ENCODE measurements around the gene TMEM145. TPM values are rescaled to one million over a fixed set of nuclear protein-coding genes. Genes with fewer than 3 reads are reported as not detected.

The TMEM145 gene
- total RNA-seq, 1 donor from 2014 or later: 0.92 TPM

DNA sequence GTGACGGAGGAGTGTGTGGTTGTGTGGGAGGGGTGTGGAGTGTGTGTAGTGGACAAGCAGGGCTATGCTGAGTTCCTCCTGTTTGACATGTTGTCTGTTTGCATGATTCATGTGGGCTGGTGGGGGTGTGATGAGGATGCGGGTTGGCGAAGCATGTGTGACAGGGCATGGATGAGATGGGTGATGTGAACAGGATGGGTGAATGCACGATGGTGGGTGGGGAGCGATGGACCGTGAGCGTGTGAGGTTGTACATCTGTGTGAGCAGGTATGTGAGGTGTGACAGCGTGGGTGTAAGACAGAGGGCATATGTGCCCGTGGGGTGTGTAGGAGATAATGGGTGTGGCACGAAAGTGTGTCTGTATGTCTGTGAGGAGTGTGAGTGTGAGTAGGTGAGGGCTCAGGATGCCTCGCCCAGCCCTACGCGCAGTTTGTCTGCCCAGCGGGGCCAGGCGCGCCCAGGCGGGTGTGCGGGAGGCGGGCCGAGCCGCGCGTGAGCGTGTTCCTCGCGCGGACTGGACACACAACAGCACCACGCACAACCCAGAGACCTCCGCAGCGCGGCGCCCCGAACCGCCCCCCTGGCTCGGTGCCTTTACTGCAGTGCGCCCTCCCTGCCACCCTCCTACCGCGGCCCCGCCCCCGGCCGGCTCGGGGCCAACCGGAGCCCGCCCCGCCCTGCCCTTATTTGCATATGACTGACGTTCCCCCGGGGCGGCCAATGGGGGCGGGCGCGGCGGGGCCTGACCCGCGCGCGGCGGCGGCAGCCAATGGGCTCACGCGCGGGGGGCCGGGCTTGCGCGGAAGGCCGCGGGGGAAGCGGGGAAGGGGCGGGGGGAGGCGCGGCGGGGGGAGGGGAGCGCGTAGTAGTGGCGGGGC is 29.7 kb upstream of the TMEM145 start:
- H3K9me3 Mint-ChIP-seq: no peaks in the 10 kb centered on the region
- H3K4me3 Mint-ChIP-seq: no peak overlapping the region
- H3K36me3 Mint-ChIP-seq: no peaks in the 10 kb centered on the region
- H3K27me3 Mint-ChIP-seq (ENCODE audit: low read depth): no peaks in the 10 kb centered on the region
- peak; percentile 95 to 96 for DNase-seq (ENCODE audit: low spot score in 2 of 2, unreplicated experiment in 2 of 2)
- H3K27ac Mint-ChIP-seq: no peak overlapping the region
- TF ChIP-seq, protein P1, sequence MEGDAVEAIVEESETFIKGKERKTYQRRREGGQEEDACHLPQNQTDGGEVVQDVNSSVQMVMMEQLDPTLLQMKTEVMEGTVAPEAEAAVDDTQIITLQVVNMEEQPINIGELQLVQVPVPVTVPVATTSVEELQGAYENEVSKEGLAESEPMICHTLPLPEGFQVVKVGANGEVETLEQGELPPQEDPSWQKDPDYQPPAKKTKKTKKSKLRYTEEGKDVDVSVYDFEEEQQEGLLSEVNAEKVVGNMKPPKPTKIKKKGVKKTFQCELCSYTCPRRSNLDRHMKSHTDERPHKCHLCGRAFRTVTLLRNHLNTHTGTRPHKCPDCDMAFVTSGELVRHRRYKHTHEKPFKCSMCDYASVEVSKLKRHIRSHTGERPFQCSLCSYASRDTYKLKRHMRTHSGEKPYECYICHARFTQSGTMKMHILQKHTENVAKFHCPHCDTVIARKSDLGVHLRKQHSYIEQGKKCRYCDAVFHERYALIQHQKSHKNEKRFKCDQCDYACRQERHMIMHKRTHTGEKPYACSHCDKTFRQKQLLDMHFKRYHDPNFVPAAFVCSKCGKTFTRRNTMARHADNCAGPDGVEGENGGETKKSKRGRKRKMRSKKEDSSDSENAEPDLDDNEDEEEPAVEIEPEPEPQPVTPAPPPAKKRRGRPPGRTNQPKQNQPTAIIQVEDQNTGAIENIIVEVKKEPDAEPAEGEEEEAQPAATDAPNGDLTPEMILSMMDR (IDR thresholded peaks at IDR 0.05; ENCODE audit: unreplicated experiment): no peak
- peaks cover 46% of the 10 kb centered on the region for H3K4me1 Mint-ChIP-seq

DNA sequence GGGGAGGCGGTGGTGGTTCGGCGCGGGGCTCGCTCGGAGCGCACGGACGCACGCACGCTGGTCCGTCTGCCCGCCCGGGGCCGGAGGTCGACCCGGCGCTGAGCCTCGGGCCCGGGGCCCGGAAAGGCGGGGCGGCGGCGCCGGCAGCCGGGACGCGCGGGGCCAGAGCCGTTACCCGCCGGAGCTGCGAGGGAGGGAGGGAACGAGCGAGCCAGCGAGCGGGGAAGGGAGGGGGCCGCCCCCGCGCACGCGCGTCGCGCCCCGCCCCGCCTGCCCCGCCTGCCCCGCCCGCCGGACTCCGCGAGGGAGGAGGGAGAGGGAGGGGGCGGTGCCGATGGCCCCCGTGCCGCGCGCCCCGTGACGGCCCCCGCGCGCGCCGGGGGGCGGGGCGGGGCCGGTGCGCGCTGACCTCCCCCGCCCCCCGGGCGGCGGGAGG is 29.0 kb upstream of the TMEM145 start:
- Mint-ChIP-seq H3K27me3 (ENCODE audit: low read depth) (no peaks in the 10 kb centered on the region), H3K9me3 (no peaks in the 10 kb centered on the region), H3K4me1 (peaks cover 40% of the 10 kb centered on the region), H3K36me3 (no peaks in the 10 kb centered on the region), H3K27ac (no peak overlapping the region), H3K4me3 (no peak overlapping the region)
- TF ChIP-seq, protein P1 (IDR thresholded peaks at IDR 0.05; ENCODE audit: unreplicated experiment): no peak
- peak; percentile 73 to 74 for DNase-seq (ENCODE audit: low spot score in 2 of 2, unreplicated experiment in 2 of 2)

DNA sequence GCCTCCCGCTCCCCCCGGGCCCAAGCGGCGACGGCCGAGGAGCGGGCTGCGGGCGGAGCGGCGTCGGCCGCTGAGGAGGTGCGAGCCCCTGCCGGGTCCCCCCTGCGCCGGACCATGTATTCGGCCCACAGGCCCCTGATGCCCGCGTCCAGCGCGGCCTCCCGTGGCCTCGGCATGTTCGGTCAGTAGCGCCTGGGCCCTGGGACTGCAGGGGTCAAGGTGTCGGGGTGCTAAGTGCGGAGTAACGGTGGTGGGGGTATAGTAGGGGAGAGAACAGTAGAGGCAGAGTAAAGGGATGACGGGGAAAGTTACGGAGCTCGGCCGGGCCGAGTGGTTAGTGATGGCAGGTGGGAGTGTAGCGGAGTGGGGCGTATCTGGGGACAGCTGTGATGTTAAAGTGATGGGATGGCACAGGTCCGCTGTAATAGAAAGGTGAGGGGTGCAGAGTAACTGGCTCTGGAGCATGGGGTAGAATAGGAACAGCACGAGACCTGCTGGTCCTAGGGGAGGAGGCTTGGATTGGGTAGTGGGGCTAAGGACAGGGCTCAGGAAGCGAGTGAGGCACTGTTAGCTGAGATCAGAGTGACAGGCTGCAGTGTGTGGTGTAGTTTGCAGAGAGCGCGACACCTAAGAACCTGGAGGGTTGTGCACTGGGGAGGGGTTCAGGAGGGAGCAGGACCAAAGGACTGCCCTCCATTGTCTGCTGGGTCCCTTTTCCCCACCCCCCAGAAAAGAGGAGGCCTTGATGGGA is 28.3 kb upstream of the TMEM145 start:
- Mint-ChIP-seq H3K27me3 (ENCODE audit: low read depth) (no peaks in the 10 kb centered on the region), H3K27ac (peak overlapping the region; percentile 92), H3K9me3 (no peaks in the 10 kb centered on the region), H3K36me3 (peaks cover 2% of the 10 kb centered on the region), H3K4me1 (peaks cover 33% of the 10 kb centered on the region), H3K4me3 (peak overlapping the region; percentile 82)
- DNase-seq (ENCODE audit: low spot score in 2 of 2, unreplicated experiment in 2 of 2): peak; percentile 18 to 48
- TF ChIP-seq, protein P1 (IDR thresholded peaks at IDR 0.05; ENCODE audit: unreplicated experiment): no peak

DNA sequence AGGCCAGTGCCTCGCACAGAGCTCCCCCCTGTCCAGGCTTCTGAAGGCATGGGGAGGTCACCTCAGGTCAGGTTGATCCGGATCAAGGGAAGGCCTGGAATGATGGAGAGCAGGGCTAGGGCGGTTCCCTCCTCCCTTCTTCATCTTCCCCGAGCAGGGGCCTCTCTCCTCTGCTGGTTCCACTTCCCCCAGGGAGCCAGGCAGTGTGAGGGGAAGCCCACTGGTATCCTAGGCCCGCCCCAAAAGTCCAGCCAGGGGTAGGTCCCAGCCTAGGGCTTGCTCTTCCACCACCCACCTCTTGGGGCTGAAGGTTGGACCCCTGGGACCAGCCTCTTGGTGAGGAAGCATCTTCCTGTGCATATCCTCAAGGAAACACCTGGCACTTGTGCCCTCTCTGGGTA is 27.6 kb upstream of the TMEM145 start:
- TF ChIP-seq, protein P1 (IDR thresholded peaks at IDR 0.05; ENCODE audit: unreplicated experiment): no peak
- no peaks in the 10 kb centered on the region for H3K9me3 Mint-ChIP-seq
- peaks cover 3% of the 10 kb centered on the region for H3K36me3 Mint-ChIP-seq
- H3K27me3 Mint-ChIP-seq (ENCODE audit: low read depth): no peaks in the 10 kb centered on the region
- H3K4me3 Mint-ChIP-seq: peak overlapping the region; percentile 82
- peak overlapping the region; percentile 81 for H3K27ac Mint-ChIP-seq
- H3K4me1 Mint-ChIP-seq: peaks cover 33% of the 10 kb centered on the region
- DNase-seq (ENCODE audit: low spot score in 2 of 2, unreplicated experiment in 2 of 2): no peak

DNA sequence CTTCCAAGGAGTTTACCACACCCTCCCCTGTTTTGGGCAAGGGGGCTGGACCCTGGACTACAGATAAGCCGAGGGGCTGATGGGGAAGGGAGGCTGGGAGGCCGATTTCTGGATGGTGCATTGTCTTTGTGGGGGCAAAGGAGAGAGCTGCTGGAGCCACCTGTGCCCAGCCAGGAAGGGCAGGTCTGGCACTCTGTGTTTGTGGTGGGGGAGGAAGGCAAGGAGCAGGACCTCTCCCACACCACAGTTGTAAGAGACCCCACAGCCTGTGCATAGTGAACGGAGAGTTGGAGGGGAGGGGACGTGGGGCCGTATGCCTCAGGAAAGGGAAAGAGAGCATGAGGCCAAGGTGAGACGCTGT is 27.1 kb upstream of the TMEM145 start:
- H3K4me3 Mint-ChIP-seq: peak overlapping the region; percentile 82
- H3K36me3 Mint-ChIP-seq: peaks cover 3% of the 10 kb centered on the region
- H3K9me3 Mint-ChIP-seq: no peaks in the 10 kb centered on the region
- H3K4me1 Mint-ChIP-seq: peaks cover 33% of the 10 kb centered on the region
- peak overlapping the region; percentile 81 for H3K27ac Mint-ChIP-seq
- no peak for DNase-seq (ENCODE audit: low spot score in 2 of 2, unreplicated experiment in 2 of 2)
- TF ChIP-seq, protein P1 (IDR thresholded peaks at IDR 0.05; ENCODE audit: unreplicated experiment): no peak
- no peaks in the 10 kb centered on the region for H3K27me3 Mint-ChIP-seq (ENCODE audit: low read depth)

Measured in mesothelial cell of epicardium (in vitro differentiated cells).